ENCODE data around the gene JUNB. TPM values are rescaled to one million over a fixed set of nuclear protein-coding genes. Genes with fewer than 3 reads are reported as not detected.

JUNB gene
- total RNA-seq, 1 experiment from 2014 or later = 194 TPM

- intact Hi-C loops (cut with micrococcal nuclease) = no loop called here
- DNase-seq (ENCODE audit: low read depth, low spot score) = no peak
- TF ChIP-seq POLR2AphosphoS5 (IDR thresholded peaks at IDR 0.05; ENCODE audit: low read depth, low read length) (peak; percentile 48), ZBTB33 (IDR thresholded peaks at IDR 0.05; ENCODE audit: extremely low read depth, insufficient replicate concordance, low read length) (peak; percentile 47), EZH2 (IDR thresholded peaks at IDR 0.05) (no peak), CEBPB (IDR thresholded peaks at IDR 0.05; ENCODE audit: low read depth) (no peak), TCF7L2 (IDR thresholded peaks at IDR 0.05; ENCODE audit: borderline replicate concordance, extremely low read depth, insufficient read depth, insufficient read length) (peak; percentile 61), ELF1 (IDR thresholded peaks at IDR 0.05; ENCODE audit: borderline replicate concordance, low read depth) (no peak), ATF3 (IDR thresholded peaks at IDR 0.05) (no peak), MAX (IDR thresholded peaks at IDR 0.05) (no peak), RAD21 (IDR thresholded peaks at IDR 0.05; ENCODE audit: low read depth) (no peak), SIN3A (IDR thresholded peaks at IDR 0.05; ENCODE audit: low read depth) (no peak), EZH2phosphoT487 (IDR thresholded peaks at IDR 0.05; ENCODE audit: borderline replicate concordance) (no peak), EGR1 (IDR thresholded peaks at IDR 0.05; ENCODE audit: low read depth) (no peak), ZFX (IDR thresholded peaks at IDR 0.05) (0 out of 2 replicates have a peak, but pooled peaks have one; percentile 14), YY1 (IDR thresholded peaks at IDR 0.05; ENCODE audit: extremely low read depth, insufficient replicate concordance, low read depth, low read length) (peak; percentile 38)
- ATAC-seq = no peak
- Histone ChIP-seq H2AFZ (ENCODE audit: low read depth, low read length, poor library complexity, severe bottlenecking) (no peak overlapping the region), H3K4me2 (ENCODE audit: low read length) (peak overlapping the region; percentile 99), H3K9ac (ENCODE audit: low read length) (peak overlapping the region; percentile 93), H3K79me2 (ENCODE audit: insufficient read depth, low read length) (peaks cover 19% of the 10 kb centered on the region), H3K9me3 (ENCODE audit: control insufficient read depth in 1 of 2, insufficient read depth in 1 of 2, low read depth in 1 of 2, low read length in 2 of 2) (no peaks in the 10 kb centered on the region), H4K20me1 (ENCODE audit: insufficient read depth) (no peaks in the 10 kb centered on the region), H3K27me3 (ENCODE audit: insufficient read depth, low read length) (no peaks in the 10 kb centered on the region), H3K4me3 (replicated peaks in 1 of 2; ENCODE audit: low read depth in 1 of 2, low read length in 2 of 2) (peak overlapping the region; percentile 77 to 84), H3K9me2 (ENCODE audit: insufficient read depth) (no peaks in the 10 kb centered on the region), H3K27ac (ENCODE audit: low read depth, low read length) (peak overlapping the region; percentile 96), H3K36me3 (ENCODE audit: control insufficient read depth in 1 of 2, insufficient read depth in 2 of 2, low read length in 2 of 2) (no peaks in the 10 kb centered on the region), H3K4me1 (ENCODE audit: control insufficient read depth in 1 of 2, insufficient read depth in 2 of 2, low read length in 2 of 2) (peaks cover 64 to 92% of the 10 kb centered on the region in 2 experiments)
- ChIA-PET CTCF (interaction anchor here (1.8 to 7.4 kb wide), 2 partner anchors 12 to 23 kb away, joined by 9 to 88 read pairs; partner anchors contain the start of gene HOOK2), RAD21 (ENCODE audit: low non-redundant PET in 1 of 2, low total read pairs in 2 of 2, uncharacterized antibody in 2 of 2, unreplicated experiment in 2 of 2) (interaction anchor here in 1 of 2 experiments (1.2 kb wide), 1 partner anchor 10 kb away, joined by 4 read pairs; no protein-coding TSS in a partner anchor), POLR2A (interaction anchor here (1.5 kb wide), 1 partner anchor 864 kb away, joined by 3 read pairs; the partner anchor contains the start of gene ZNF700)
- TSS peak; percentile 57 for BruUV-seq (replicated peaks)
Observed at GRCh38 chr19:12788682-12789097, 2.6 kb upstream of the JUNB start.
